G401 (cell line): ENCODE results near the gene CUL9. TPM values are rescaled to one million over a fixed set of nuclear protein-coding genes. Genes with fewer than 3 reads are reported as not detected.

ENCODE experiments used
- DNase-seq: peaks from one replicate; pipeline ENCODE4 v3.0.0-alpha.2; 2015; ENCODE audit warnings: low spot score
- in situ Hi-C: cut with HindIII; loops from 2 replicates; pipeline ENCODE4 v1.10.0; 2016; ENCODE audit warnings: low sequenced_read_pairs, mixed read lengths
- total RNA-seq: library from RNA; depleted of rRNA; stranded (reverse); fragments of >200 nt; shearing (Covaris generic); gene quantifications from 2 replicates; pipeline ENCODE4 v1.2.3, GENCODE V29; 2014; rRNA removed

Gene CUL9
- total RNA-seq, 1 experiment from 2014 or later: 8.9 TPM

- peak; percentile 46 for DNase-seq
- in situ Hi-C loops: no loop called here
Observed at GRCh38 chr6:43263314-43264178, 81.5 kb downstream of the CUL9 start.

- no peak for DNase-seq
- in situ Hi-C loops: no loop called here
Observed at GRCh38 chr6:43264599-43265145, 82.7 kb downstream of the CUL9 start.

GRCh38 chr6:43265564-43265963 is 83.6 kb downstream of the CUL9 start:
- in situ Hi-C loops: no loop called here
- DNase-seq: no peak

GRCh38 chr6:43267619-43268354 is 85.8 kb downstream of the CUL9 start:
- peak; percentile 55 for DNase-seq
- in situ Hi-C loops: no loop called here

GRCh38 chr6:43268355-43268700 is 86.3 kb downstream of the CUL9 start:
- in situ Hi-C loops: no loop called here
- DNase-seq: peak; percentile 76

- DNase-seq: no peak
- in situ Hi-C loops: no loop called here
Observed at GRCh38 chr6:43268782-43269272, 86.8 kb downstream of the CUL9 start.

GRCh38 chr6:43269273-43270007 is 87.4 kb downstream of the CUL9 start:
- no peak for DNase-seq
- in situ Hi-C loops: no loop called here

GRCh38 chr6:43271103-43271815 is 89.3 kb downstream of the CUL9 start:
- in situ Hi-C loops: no loop called here
- DNase-seq: no peak

GRCh38 chr6:43271944-43272343 is 89.9 kb downstream of the CUL9 start:
- no peak for DNase-seq
- in situ Hi-C loops: no loop called here

GRCh38 chr6:43273707-43274106 is 91.7 kb downstream of the CUL9 start:
- DNase-seq: no peak
- in situ Hi-C loops: no loop called here

Other genes starting within 250 kb of the CUL9 start
- 0.75 TPM in 1 of 2 replicates, not detected in the other for gene GNMT, start 221.4 kb upstream of the CUL9 start, total RNA-seq
- 14.1 and 19.2 TPM in 2 replicates for gene PEX6, start 203.0 kb upstream of the CUL9 start, total RNA-seq
- 64.8 and 71.0 TPM in 2 replicates for gene PPP2R5D, start 197.6 kb upstream of the CUL9 start, total RNA-seq
- gene MEA1, start 168.2 kb upstream of the CUL9 start, total RNA-seq: 77.0 and 78.3 TPM in 2 replicates
- gene KLHDC3, start 167.9 kb upstream of the CUL9 start, total RNA-seq: 131 and 136 TPM in 2 replicates
- gene RRP36, start 160.6 kb upstream of the CUL9 start, total RNA-seq: 140 and 164 TPM in 2 replicates
- 29.0 and 33.1 TPM in 2 replicates for gene CUL7, start 128.3 kb upstream of the CUL9 start, total RNA-seq
- gene MRPL2, start 122.8 kb upstream of the CUL9 start, total RNA-seq: 51.0 and 92.2 TPM in 2 replicates
- gene KLC4, start 122.6 kb upstream of the CUL9 start, total RNA-seq: 13.8 and 14.1 TPM in 2 replicates
- gene PTK7, start 105.9 kb upstream of the CUL9 start, total RNA-seq: 237 and 257 TPM in 2 replicates
- 43.1 and 46.2 TPM in 2 replicates for gene SRF, start 10.9 kb upstream of the CUL9 start, total RNA-seq
- gene DNPH1, start 47.3 kb downstream of the CUL9 start, total RNA-seq: 223 and 291 TPM in 2 replicates
- gene TTBK1, start 61.3 kb downstream of the CUL9 start, total RNA-seq: not detected in 2 replicates
- not detected in 2 replicates for gene SLC22A7, start 116.1 kb downstream of the CUL9 start, total RNA-seq
- gene CRIP3, start 126.6 kb downstream of the CUL9 start, total RNA-seq: not detected in 2 replicates
- gene ZNF318, start 187.5 kb downstream of the CUL9 start, total RNA-seq: 3.1 and 4.8 TPM in 2 replicates
- gene ABCC10, start 245.3 kb downstream of the CUL9 start, total RNA-seq: 11.0 and 17.3 TPM in 2 replicates